ENCODE data around the gene IGSF9B.

IGSF9B gene

GRCh38 chr11:133953999-133954398, 2.8 kb downstream of the IGSF9B start:
- DNase-seq, result no peak

GRCh38 chr11:133953547-133953946, 3.2 kb downstream of the IGSF9B start:
- no peak for DNase-seq

- DNase-seq, result no peak
Measured at GRCh38 chr11:133952199-133953190, 4.3 kb downstream of the IGSF9B start.

GRCh38 chr11:133951327-133952198, 5.2 kb downstream of the IGSF9B start:
- DNase-seq, result peak; percentile 33 to 73

GRCh38 chr11:133950874-133951326, 5.9 kb downstream of the IGSF9B start:
- peak in 1 of 2 experiments; percentile 38 for DNase-seq

- no peak for DNase-seq
Measured at GRCh38 chr11:133950421-133950820, 6.3 kb downstream of the IGSF9B start.

- DNase-seq, result no peak
Measured at GRCh38 chr11:133949129-133949528, 7.6 kb downstream of the IGSF9B start.

- no peak for DNase-seq
Measured at GRCh38 chr11:133948711-133949110, 8.1 kb downstream of the IGSF9B start.

- peak in 1 of 2 experiments; percentile 37 for DNase-seq
Measured at GRCh38 chr11:133947321-133947756, 9.4 kb downstream of the IGSF9B start.

- DNase-seq, result peak in 1 of 2 experiments; percentile 61
Measured at GRCh38 chr11:133946541-133947318, 10.0 kb downstream of the IGSF9B start.

- no peak for DNase-seq
Measured at GRCh38 chr11:133946051-133946450, 10.7 kb downstream of the IGSF9B start.

- DNase-seq, result peak in 1 of 2 experiments; percentile 69
Measured at GRCh38 chr11:133945087-133945974, 11.4 kb downstream of the IGSF9B start.

- peak in 1 of 2 experiments; percentile 18 for DNase-seq
Measured at GRCh38 chr11:133943950-133944698, 12.6 kb downstream of the IGSF9B start.

GRCh38 chr11:133942577-133942976, 14.2 kb downstream of the IGSF9B start:
- DNase-seq, result peak in 1 of 2 experiments; percentile 25

- DNase-seq, result no peak
Measured at GRCh38 chr11:133941546-133941945, 15.2 kb downstream of the IGSF9B start.

GRCh38 chr11:133940034-133940433, 16.7 kb downstream of the IGSF9B start:
- DNase-seq, result no peak

GRCh38 chr11:133939558-133939957, 17.2 kb downstream of the IGSF9B start:
- no peak for DNase-seq

GRCh38 chr11:133938166-133938565, 18.6 kb downstream of the IGSF9B start:
- no peak for DNase-seq

GRCh38 chr11:133937468-133937867, 19.3 kb downstream of the IGSF9B start:
- no peak for DNase-seq

- DNase-seq, result no peak
Measured at GRCh38 chr11:133937015-133937414, 19.8 kb downstream of the IGSF9B start.

GRCh38 chr11:133936592-133936991, 20.2 kb downstream of the IGSF9B start:
- no peak for DNase-seq

Data from NCI-H446 (cell line).